Measurements from ENCODE around the gene SWT1.
"Not testable (repeated sequence)": the region's sequence is repeated elsewhere in the genome, so short reads cannot be mapped to it uniquely, and the experiment has no call there.

DNA sequence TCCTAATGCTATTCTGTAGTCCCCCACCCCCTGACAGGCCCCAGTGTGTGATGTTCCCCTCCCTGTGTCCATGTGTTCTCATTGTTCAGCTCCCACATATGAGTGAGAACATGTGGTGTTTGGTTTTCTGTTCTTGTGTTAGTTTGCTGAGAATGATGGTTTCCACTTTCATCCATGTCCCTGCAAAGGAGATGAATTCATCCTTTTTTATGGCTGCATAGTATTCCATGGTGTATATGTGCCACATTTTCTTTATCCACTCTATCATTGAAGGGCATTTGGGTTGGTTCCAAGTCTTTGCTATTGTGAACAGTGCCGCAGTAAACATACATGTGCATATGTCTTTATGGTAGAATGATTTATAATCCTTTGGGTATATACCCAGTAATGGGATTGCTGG lies 52.4 kb downstream of the SWT1 start:
- not testable (repeated sequence) for TF ChIP-seq EZH2 (IDR thresholded peaks at IDR 0.05; ENCODE audit: insufficient read depth, poor library complexity, severe bottlenecking); EZH2phosphoT487 (IDR thresholded peaks at IDR 0.05; ENCODE audit: insufficient read depth, low read depth)

Data from GM23248 (cell line).